HG02610 (cell line): ENCODE data around the gene EFNB2.

Experiments used
- ATAC-seq: cut with Tn5 transposase; IDR thresholded peaks from one replicate; pipeline ENCODE4 v1.9.1; 2021; ENCODE audit warnings: mild to moderate bottlenecking, moderate library complexity; ENCODE audit not compliant: unreplicated experiment

EFNB2 gene

GRCh38 chr13:106551350-106551749 is 15.9 kb upstream of the EFNB2 start:
- no peak for ATAC-seq

GRCh38 chr13:106550570-106551135 is 15.2 kb upstream of the EFNB2 start:
- ATAC-seq: no peak

GRCh38 chr13:106548064-106548696 is 12.7 kb upstream of the EFNB2 start:
- ATAC-seq: no peak

GRCh38 chr13:106541826-106542225 is 6.4 kb upstream of the EFNB2 start:
- no peak for ATAC-seq

- ATAC-seq: no peak
These were observed 5.2 kb upstream of the EFNB2 start for GRCh38 chr13:106540613-106541012.

- ATAC-seq: no peak
These were observed 2.1 kb upstream of the EFNB2 start for GRCh38 chr13:106537521-106537920.

- peak; percentile 36 for ATAC-seq
These were observed 977 bp upstream of the EFNB2 start for GRCh38 chr13:106536244-106537034.

- peak; percentile 21 for ATAC-seq
These were observed 567 bp downstream of the EFNB2 start for GRCh38 chr13:106534639-106535551.

- ATAC-seq: no peak
These were observed 1.4 kb downstream of the EFNB2 start for GRCh38 chr13:106533943-106534638.

GRCh38 chr13:106533101-106533942 is 2.1 kb downstream of the EFNB2 start:
- ATAC-seq: no peak

GRCh38 chr13:106532111-106532929 is 3.1 kb downstream of the EFNB2 start:
- no peak for ATAC-seq

- ATAC-seq: no peak
These were observed 4.4 kb downstream of the EFNB2 start for GRCh38 chr13:106530980-106531481.

- no peak for ATAC-seq
These were observed 5.2 kb downstream of the EFNB2 start for GRCh38 chr13:106530171-106530851.

GRCh38 chr13:106529415-106530170 is 5.9 kb downstream of the EFNB2 start:
- no peak for ATAC-seq

- no peak for ATAC-seq
These were observed 6.6 kb downstream of the EFNB2 start for GRCh38 chr13:106528718-106529414.

GRCh38 chr13:106527826-106528225 is 7.6 kb downstream of the EFNB2 start:
- ATAC-seq: no peak

GRCh38 chr13:106527445-106527801 is 8.0 kb downstream of the EFNB2 start:
- no peak for ATAC-seq
